ENCODE results near the gene FBXW4.
A peak's percentile ranks its signal among the peaks of the same experiment; 100 is the strongest.

Gene FBXW4

GRCh38 chr10:101696632-101697031 is 1.7 kb upstream of the FBXW4 start:
- DNase-seq, result no peak

- DNase-seq, result peak in 1 of 4 experiments; percentile 3
These were observed 477 bp upstream of the FBXW4 start for GRCh38 chr10:101695404-101695890.

GRCh38 chr10:101693978-101694673 is 844 bp downstream of the FBXW4 start:
- peak; percentile 50 to 79 (median 66) for DNase-seq

- peak in 3 of 4 experiments; percentile 26 to 47 (median 46) for DNase-seq
These were observed 1.4 kb downstream of the FBXW4 start for GRCh38 chr10:101693651-101693977.

GRCh38 chr10:101691081-101691480 is 3.9 kb downstream of the FBXW4 start:
- DNase-seq, result no peak

GRCh38 chr10:101690461-101690860 is 4.5 kb downstream of the FBXW4 start:
- peak in 1 of 4 experiments; percentile 10 for DNase-seq

- DNase-seq, result no peak
These were observed 7.8 kb downstream of the FBXW4 start for GRCh38 chr10:101687071-101687658.

- no peak for DNase-seq
These were observed 8.6 kb downstream of the FBXW4 start for GRCh38 chr10:101686133-101686925.

GRCh38 chr10:101684782-101685181 is 10.2 kb downstream of the FBXW4 start:
- DNase-seq, result no peak

GRCh38 chr10:101683276-101683675 is 11.7 kb downstream of the FBXW4 start:
- DNase-seq, result no peak

- DNase-seq, result peak in 2 of 4 experiments; percentile 1 to 14
These were observed 12.7 kb downstream of the FBXW4 start for GRCh38 chr10:101682172-101682825.

GRCh38 chr10:101676565-101676964 is 18.4 kb downstream of the FBXW4 start:
- no peak for DNase-seq

- no peak for DNase-seq
These were observed 19.9 kb downstream of the FBXW4 start for GRCh38 chr10:101675115-101675514.

GRCh38 chr10:101672536-101672935 is 22.4 kb downstream of the FBXW4 start:
- no peak for DNase-seq

GRCh38 chr10:101671453-101671852 is 23.5 kb downstream of the FBXW4 start:
- no peak for DNase-seq

GRCh38 chr10:101670635-101671034 is 24.3 kb downstream of the FBXW4 start:
- DNase-seq, result no peak

GRCh38 chr10:101669181-101669580 is 25.8 kb downstream of the FBXW4 start:
- no peak for DNase-seq

- no peak for DNase-seq
These were observed 26.4 kb downstream of the FBXW4 start for GRCh38 chr10:101668566-101668965.

- no peak for DNase-seq
These were observed 28.9 kb downstream of the FBXW4 start for GRCh38 chr10:101666083-101666482.

- no peak for DNase-seq
These were observed 31.9 kb downstream of the FBXW4 start for GRCh38 chr10:101663097-101663496.

- DNase-seq, result no peak
These were observed 34.7 kb downstream of the FBXW4 start for GRCh38 chr10:101660256-101660655.

- no peak for DNase-seq
These were observed 36.0 kb downstream of the FBXW4 start for GRCh38 chr10:101658975-101659374.

- DNase-seq, result no peak
These were observed 38.1 kb downstream of the FBXW4 start for GRCh38 chr10:101656890-101657289.

Data from suppressor macrophage (primary cell).